Lower lobe of right lung (tissue), 2 donors: ENCODE measurements around the gene TNS4. TPM values are rescaled to one million over a fixed set of nuclear protein-coding genes. Genes with fewer than 3 reads are reported as not detected.

Source experiments
- ATAC-seq, 2 donors: fragments of 200-7000 bp; cut with Tn5 transposase; one replicate each; pipeline ENCODE4 v1.9.1; 2020 to 2022; ENCODE audit warnings: mild to moderate bottlenecking in 2 of 2, moderate library complexity in 2 of 2
- DNase-seq: peaks from one replicate; pipeline ENCODE4 v3.0.0-alpha.2; 2020
- H3K27ac ChIP-seq: fragments of 200-600 bp; one replicate; pipeline ENCODE4 v1.8.0; 2022
- H3K27me3 ChIP-seq: fragments of 200-600 bp; one replicate; pipeline ENCODE4 v1.8.0; 2022; ENCODE audit warnings: low read depth
- H3K36me3 ChIP-seq: fragments of 200-600 bp; one replicate; pipeline ENCODE4 v1.8.0; 2022; ENCODE audit warnings: mild to moderate bottlenecking
- H3K4me1 ChIP-seq: fragments of 200-600 bp; one replicate; pipeline ENCODE4 v1.8.0; 2022
- H3K4me3 ChIP-seq: fragments of 200-600 bp; one replicate; pipeline ENCODE4 v1.8.0; 2022; ENCODE audit warnings: mild to moderate bottlenecking
- H3K9me3 ChIP-seq: fragments of 200-600 bp; one replicate; pipeline ENCODE4 v1.8.0; 2022
- intact Hi-C: fragments of 100-400 bp; cut with DNase I; formaldehyde crosslinking; loops from one replicate; pipeline ENCODE4 v1.11.0; 2022
- total RNA-seq: library from RNA; stranded (reverse); fragmentation: NEBNext Ultra II Directional; extraction: Animal tissue kit (Norgen Biotek cat#: 25700); gene quantifications from one replicate; pipeline ENCODE4 v1.2.1, GENCODE V29; 2021
- TF ChIP-seq, protein P1 (sequence below): fragments of 200-600 bp; IDR thresholded peaks from one replicate; pipeline ENCODE4 v1.8.0; 2022; ENCODE audit warnings: antibody characterized with exemption, mild to moderate bottlenecking
- donor health status: DM: no; HTN: yes; CAD: no; lungs with severe emphysema.

The TNS4 gene
- total RNA-seq, 1 donor from 2014 or later = 0.68 TPM

DNA sequence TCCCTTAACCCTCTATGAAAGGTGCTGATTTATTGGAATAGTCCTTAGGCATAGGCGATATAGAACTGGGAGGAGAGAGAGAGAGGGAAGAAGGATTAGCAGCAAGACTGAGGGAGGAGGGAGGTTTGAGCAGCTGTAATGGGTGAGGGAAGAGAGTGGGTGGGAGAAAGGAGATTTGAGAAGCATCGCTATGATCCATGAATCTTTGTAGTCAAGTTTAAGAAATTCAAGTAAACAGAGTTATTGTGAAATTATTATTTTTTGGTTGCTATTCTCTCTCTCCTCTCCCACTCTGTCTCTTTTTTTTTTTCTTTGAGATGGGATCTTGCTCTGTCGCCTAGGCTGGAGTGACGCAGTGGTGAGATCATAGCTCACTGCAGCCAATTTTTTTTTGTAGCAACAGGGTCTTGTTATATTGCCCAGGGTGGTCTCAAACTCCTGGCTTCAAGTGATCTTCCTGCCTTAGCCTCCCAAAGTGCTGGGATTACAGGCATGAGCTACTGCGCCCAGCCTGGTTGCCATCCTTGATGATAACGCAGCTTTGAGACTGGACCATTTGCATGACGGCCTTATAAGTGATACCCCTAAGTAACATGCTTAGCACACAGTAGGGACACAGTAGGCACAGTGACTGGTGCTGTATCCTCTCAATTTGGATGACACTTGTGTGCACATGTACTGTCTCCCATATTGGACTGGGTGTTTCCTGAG, 21.0 kb upstream of the TNS4 start:
- ATAC-seq (peak in 1 of 2 donors; percentile 6), DNase-seq (no peak)
- Histone ChIP-seq H3K4me3 (no peak overlapping the region), H3K27ac (no peak overlapping the region), H3K27me3 (no peaks in the 10 kb centered on the region), H3K4me1 (peaks cover 14% of the 10 kb centered on the region), H3K36me3 (no peaks in the 10 kb centered on the region), H3K9me3 (no peaks in the 10 kb centered on the region)
- TF ChIP-seq, protein P1, sequence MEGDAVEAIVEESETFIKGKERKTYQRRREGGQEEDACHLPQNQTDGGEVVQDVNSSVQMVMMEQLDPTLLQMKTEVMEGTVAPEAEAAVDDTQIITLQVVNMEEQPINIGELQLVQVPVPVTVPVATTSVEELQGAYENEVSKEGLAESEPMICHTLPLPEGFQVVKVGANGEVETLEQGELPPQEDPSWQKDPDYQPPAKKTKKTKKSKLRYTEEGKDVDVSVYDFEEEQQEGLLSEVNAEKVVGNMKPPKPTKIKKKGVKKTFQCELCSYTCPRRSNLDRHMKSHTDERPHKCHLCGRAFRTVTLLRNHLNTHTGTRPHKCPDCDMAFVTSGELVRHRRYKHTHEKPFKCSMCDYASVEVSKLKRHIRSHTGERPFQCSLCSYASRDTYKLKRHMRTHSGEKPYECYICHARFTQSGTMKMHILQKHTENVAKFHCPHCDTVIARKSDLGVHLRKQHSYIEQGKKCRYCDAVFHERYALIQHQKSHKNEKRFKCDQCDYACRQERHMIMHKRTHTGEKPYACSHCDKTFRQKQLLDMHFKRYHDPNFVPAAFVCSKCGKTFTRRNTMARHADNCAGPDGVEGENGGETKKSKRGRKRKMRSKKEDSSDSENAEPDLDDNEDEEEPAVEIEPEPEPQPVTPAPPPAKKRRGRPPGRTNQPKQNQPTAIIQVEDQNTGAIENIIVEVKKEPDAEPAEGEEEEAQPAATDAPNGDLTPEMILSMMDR = no peak
- intact Hi-C loops = no loop called here

DNA sequence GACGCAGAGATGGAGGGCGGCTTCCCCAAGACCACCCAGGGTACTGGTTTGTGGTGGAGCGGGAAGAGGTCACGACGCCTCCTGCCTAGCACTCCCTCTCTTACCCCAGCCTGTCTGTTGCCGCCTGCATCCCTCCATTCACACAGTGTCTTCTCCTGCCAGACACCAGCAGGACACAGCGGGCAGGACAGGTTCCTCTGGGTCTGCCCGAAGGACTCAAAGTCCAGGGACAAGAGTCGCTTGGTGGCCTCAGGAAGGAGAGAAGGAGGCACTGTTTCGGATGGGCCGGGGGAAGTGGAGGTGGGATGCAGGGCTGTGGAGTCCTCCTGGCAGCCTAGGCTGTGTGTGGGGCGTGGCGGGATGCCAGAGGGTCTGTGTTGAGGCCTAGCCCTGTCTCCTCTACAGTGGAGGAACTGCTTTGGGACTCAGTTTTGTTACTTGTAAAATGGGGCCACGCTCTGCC, 19.6 kb upstream of the TNS4 start:
- no peak overlapping the region for H3K27ac ChIP-seq
- TF ChIP-seq, protein P1 = no peak

DNA sequence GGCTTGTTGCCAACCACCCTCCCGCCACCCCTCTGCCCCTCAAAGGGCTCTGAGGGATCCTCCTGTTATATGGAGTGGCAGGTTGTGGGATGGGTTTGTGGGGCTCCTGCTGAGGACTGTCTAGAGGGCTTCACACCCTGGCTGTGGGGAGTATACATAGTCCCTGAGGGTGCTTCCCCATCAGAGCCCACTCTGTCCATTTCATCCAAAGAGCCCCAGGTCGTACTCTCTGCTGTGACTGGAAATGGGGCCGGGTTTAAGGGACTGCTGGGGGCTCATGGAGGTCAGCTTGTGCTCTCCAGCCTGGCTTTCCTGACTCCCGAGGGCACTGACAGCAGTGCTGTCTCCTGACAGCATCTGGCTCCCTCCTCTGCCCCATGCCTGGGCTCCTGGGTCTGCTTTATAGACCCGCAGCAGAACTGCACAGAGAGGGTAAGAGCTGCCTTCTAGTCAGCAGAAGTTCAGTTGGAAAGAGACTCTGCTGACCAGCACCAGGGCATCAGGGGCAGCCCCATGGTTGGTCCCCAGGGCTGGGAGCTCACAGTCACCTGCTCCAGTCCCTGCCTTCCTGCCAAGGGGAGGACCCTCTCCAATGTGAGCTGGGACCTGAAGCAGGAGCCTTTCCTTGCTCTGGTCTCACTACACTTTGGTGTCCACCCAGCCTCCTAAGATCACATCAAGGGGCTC, 17.8 kb upstream of the TNS4 start:
- Histone ChIP-seq H3K36me3 (no peaks in the 10 kb centered on the region), H3K4me3 (no peak overlapping the region), H3K27ac (no peak overlapping the region), H3K9me3 (no peaks in the 10 kb centered on the region), H3K27me3 (no peaks in the 10 kb centered on the region), H3K4me1 (peaks cover 32% of the 10 kb centered on the region)
- intact Hi-C loops = no loop called here
- DNase-seq = no peak
- TF ChIP-seq, protein P1 = no peak
- ATAC-seq = peak in 1 of 2 donors; percentile 13

More for the DNA sequence above, 19.6 kb upstream of the TNS4 start:
- intact Hi-C loops = no loop called here
- ATAC-seq (no peak), DNase-seq (no peak)
- H3K4me1 ChIP-seq = peaks cover 25% of the 10 kb centered on the region
- H3K4me3 ChIP-seq = no peak overlapping the region
- no peaks in the 10 kb centered on the region for H3K9me3 ChIP-seq
- H3K36me3 ChIP-seq = no peaks in the 10 kb centered on the region
- no peaks in the 10 kb centered on the region for H3K27me3 ChIP-seq

DNA sequence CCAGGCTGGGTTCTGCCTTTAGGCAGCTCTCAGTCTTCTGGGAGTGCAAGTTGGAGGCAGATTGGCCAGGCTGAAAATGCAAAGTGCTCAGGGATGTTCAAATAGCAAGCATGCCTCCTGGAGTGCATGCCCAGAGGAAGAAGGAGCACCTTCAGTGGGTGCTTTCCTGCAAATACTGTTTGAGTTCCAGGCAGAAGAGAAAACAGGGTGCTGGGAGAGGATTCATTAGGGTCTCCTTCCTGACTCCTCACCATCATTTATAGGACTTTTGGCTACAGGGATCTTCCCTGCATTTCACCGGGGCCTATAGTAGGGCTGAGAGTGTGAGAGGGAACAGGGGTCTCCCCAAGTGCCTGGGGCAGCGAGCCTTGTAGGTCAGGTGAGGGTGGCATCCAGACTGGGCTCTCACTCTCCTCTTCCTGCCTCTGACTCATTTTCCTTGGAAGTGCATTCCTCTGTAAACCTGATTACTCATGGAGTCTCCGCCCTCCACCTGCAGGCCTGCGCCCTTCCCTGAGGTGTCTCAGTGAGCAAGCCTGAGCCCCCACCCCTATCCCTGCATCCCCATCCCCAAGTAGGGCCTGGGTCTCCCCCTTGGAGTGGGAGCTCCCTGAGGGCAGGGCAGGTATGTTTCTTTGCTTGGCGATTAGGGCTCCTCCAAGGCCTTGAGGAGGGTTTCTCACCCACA, 17.1 kb upstream of the TNS4 start:
- no peaks in the 10 kb centered on the region for H3K27me3 ChIP-seq
- H3K4me3 ChIP-seq = no peak overlapping the region
- no peak for DNase-seq
- peaks cover 32% of the 10 kb centered on the region for H3K4me1 ChIP-seq
- no peaks in the 10 kb centered on the region for H3K36me3 ChIP-seq
- no peak overlapping the region for H3K27ac ChIP-seq
- H3K9me3 ChIP-seq = no peaks in the 10 kb centered on the region
- TF ChIP-seq, protein P1 = no peak
- intact Hi-C loops = no loop called here
- ATAC-seq = peak; percentile 52 to 63

DNA sequence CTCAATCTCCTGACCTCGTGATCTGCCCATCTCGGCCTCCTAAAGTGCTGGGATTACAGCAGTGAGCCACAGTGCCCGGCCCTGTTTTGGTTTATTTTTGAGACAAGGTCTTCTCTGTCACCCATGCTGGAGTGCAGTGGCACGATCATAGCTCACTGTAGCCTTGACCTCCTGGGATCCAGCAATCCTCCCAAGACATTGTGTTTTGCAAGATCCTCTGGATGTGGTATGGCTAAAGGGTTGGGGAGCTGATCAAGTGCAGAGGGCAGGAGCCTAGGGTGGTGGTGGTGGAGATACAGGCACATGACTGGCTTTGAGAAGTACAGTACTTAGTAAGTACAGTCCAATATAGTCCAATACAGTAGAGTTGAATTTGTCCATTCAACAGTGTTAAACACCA, 16.6 kb upstream of the TNS4 start:
- DNase-seq (no peak), ATAC-seq (no peak)
- intact Hi-C loops = no loop called here
- Histone ChIP-seq H3K27me3 (no peaks in the 10 kb centered on the region), H3K27ac (no peak overlapping the region), H3K36me3 (no peaks in the 10 kb centered on the region), H3K4me1 (peaks cover 32% of the 10 kb centered on the region), H3K9me3 (no peaks in the 10 kb centered on the region), H3K4me3 (no peak overlapping the region)
- TF ChIP-seq, protein P1 = no peak
